ENCODE data around the gene ECE1. TPM values are rescaled to one million over a fixed set of nuclear protein-coding genes. Genes with fewer than 3 reads are reported as not detected.

Gene ECE1
- total and polyA plus RNA-seq, 5 donors from 2014 or later: 25.7 to 140 (median 28.6) TPM

GRCh38 chr1:21260405-21261125 lies 29.7 kb downstream of the ECE1 start:
- Mint-ChIP-seq H3K4me1 (peaks cover 11 to 59% (median 41%) of the 10 kb centered on the region in 4 donors), H3K4me3 (peak overlapping the region in 2 of 4 donors; percentile 44 to 52), H3K9me3 (peaks cover 0 to 1% (median 0%) of the 10 kb centered on the region in 7 donors), H3K27me3 (no peaks in the 10 kb centered on the region), H3K36me3 (peaks cover 48% of the 10 kb centered on the region), H3K27ac (peak overlapping the region in 2 of 3 donors; percentile 61 to 83)
- Histone ChIP-seq H3K27me3 (ENCODE audit: control insufficient read depth, insufficient read depth, low read length) (no peaks in the 10 kb centered on the region), H3K36me3 (ENCODE audit: control insufficient read depth, insufficient read depth, low read length) (peaks cover 65% of the 10 kb centered on the region), H3K27ac (ENCODE audit: insufficient read depth, low read length, poor library complexity, severe bottlenecking) (no peak overlapping the region), H3K4me3 (ENCODE audit: low read depth, low read length) (no peak overlapping the region), H3K4me1 (ENCODE audit: control insufficient read depth, insufficient read depth, low read length, poor library complexity, severe bottlenecking) (peaks cover 26% of the 10 kb centered on the region), H3K9me3 (ENCODE audit: control insufficient read depth in 2 of 2, low read length in 2 of 2) (no peaks in the 10 kb centered on the region)
- no peak for DNase-seq
- ATAC-seq (ENCODE audit: low read depth in 2 of 2): no peak

DNA sequence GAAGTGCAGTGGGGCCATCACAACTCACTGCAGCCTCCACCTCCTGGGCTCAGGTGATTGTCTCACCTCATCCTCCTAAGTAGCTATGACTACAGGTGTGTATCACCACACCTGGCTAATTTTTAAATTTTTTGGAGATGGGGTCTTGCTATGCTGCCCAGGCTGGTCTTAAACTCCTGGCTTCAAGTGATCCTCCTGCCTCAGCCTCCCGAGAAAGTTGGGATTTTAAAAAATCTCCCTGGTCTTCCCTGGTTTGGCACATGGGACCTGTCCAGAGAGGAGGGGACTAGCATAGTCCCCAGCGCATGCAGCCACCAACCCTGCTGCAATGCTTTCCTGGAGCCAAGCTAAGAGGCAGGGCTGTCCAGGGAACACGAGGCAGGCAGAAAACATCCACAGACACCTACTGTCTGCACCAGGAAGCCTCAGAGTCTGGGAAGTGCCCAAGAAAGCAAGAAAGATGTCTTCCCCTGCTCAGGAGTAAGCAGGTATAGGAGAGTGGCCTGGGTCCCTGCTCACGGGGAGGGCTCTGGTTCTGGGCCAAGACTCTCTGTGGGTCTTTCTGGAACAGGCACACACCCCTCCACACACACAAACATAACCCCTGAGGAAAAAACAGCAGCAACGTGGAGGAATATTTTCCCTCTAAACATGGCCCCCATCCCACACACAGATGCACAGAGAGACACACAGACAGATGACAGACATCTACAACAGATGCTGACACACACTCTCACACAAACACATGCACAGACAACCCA lies 30.8 kb downstream of the ECE1 start:
- Histone ChIP-seq H3K4me1 (ENCODE audit: control insufficient read depth, insufficient read depth, low read length, poor library complexity, severe bottlenecking) (peaks cover 28% of the 10 kb centered on the region), H3K4me3 (ENCODE audit: low read depth, low read length) (no peak overlapping the region), H3K36me3 (ENCODE audit: control insufficient read depth, insufficient read depth, low read length) (peaks cover 65% of the 10 kb centered on the region), H3K9me3 (ENCODE audit: control insufficient read depth in 2 of 2, low read length in 2 of 2) (no peaks in the 10 kb centered on the region), H3K27ac (ENCODE audit: insufficient read depth, low read length, poor library complexity, severe bottlenecking) (peak overlapping the region; percentile 56), H3K27me3 (ENCODE audit: control insufficient read depth, insufficient read depth, low read length) (no peaks in the 10 kb centered on the region)
- Mint-ChIP-seq H3K9me3 (peaks cover 0 to 1% (median 0%) of the 10 kb centered on the region in 7 donors), H3K36me3 (peaks cover 48% of the 10 kb centered on the region), H3K4me3 (peak overlapping the region in 2 of 4 donors; percentile 44 to 52), H3K27me3 (no peaks in the 10 kb centered on the region), H3K4me1 (peaks cover 15 to 65% (median 43%) of the 10 kb centered on the region in 4 donors), H3K27ac (peak overlapping the region; percentile 49 to 92 (median 71))
- DNase-seq (no peak), ATAC-seq (ENCODE audit: low read depth in 2 of 2) (no peak)

GRCh38 chr1:21258331-21259134 lies 31.7 kb downstream of the ECE1 start:
- Mint-ChIP-seq H3K4me3 (peak overlapping the region; percentile 8 to 77 (median 39)), H3K27ac (peak overlapping the region; percentile 89 to 92 (median 91)), H3K27me3 (no peaks in the 10 kb centered on the region), H3K36me3 (peaks cover 46% of the 10 kb centered on the region), H3K4me1 (peaks cover 15 to 65% (median 43%) of the 10 kb centered on the region in 4 donors), H3K9me3 (peaks cover 0 to 1% (median 0%) of the 10 kb centered on the region in 7 donors)
- Histone ChIP-seq H3K4me1 (ENCODE audit: control insufficient read depth, insufficient read depth, low read length, poor library complexity, severe bottlenecking) (peaks cover 27% of the 10 kb centered on the region), H3K9me3 (ENCODE audit: control insufficient read depth in 2 of 2, low read length in 2 of 2) (no peaks in the 10 kb centered on the region), H3K27me3 (ENCODE audit: control insufficient read depth, insufficient read depth, low read length) (no peaks in the 10 kb centered on the region), H3K4me3 (ENCODE audit: low read depth, low read length) (no peak overlapping the region), H3K36me3 (ENCODE audit: control insufficient read depth, insufficient read depth, low read length) (peaks cover 63% of the 10 kb centered on the region), H3K27ac (ENCODE audit: insufficient read depth, low read length, poor library complexity, severe bottlenecking) (peak overlapping the region; percentile 56)
- ATAC-seq (ENCODE audit: low read depth in 2 of 2): peak; percentile 70 to 72
- peak in 2 of 3 donors; percentile 25 to 75 for DNase-seq

- Histone ChIP-seq H3K27ac (ENCODE audit: insufficient read depth, low read length, poor library complexity, severe bottlenecking) (peak overlapping the region; percentile 45), H3K4me3 (ENCODE audit: low read depth, low read length) (no peak overlapping the region), H3K27me3 (ENCODE audit: control insufficient read depth, insufficient read depth, low read length) (no peaks in the 10 kb centered on the region), H3K4me1 (ENCODE audit: control insufficient read depth, insufficient read depth, low read length, poor library complexity, severe bottlenecking) (peaks cover 27% of the 10 kb centered on the region), H3K36me3 (ENCODE audit: control insufficient read depth, insufficient read depth, low read length) (peaks cover 60% of the 10 kb centered on the region), H3K9me3 (ENCODE audit: control insufficient read depth in 2 of 2, low read length in 2 of 2) (no peaks in the 10 kb centered on the region)
- Mint-ChIP-seq H3K36me3 (peaks cover 49% of the 10 kb centered on the region), H3K4me3 (peak overlapping the region in 2 of 4 donors; percentile 32 to 77), H3K4me1 (peaks cover 15 to 65% (median 42%) of the 10 kb centered on the region in 4 donors), H3K9me3 (peaks cover 0 to 1% (median 0%) of the 10 kb centered on the region in 7 donors), H3K27me3 (no peaks in the 10 kb centered on the region), H3K27ac (peak overlapping the region; percentile 89 to 91 (median 89))
- DNase-seq (no peak), ATAC-seq (ENCODE audit: low read depth in 2 of 2) (no peak)
Observed at GRCh38 chr1:21257431-21258135, 32.7 kb downstream of the ECE1 start.

DNA sequence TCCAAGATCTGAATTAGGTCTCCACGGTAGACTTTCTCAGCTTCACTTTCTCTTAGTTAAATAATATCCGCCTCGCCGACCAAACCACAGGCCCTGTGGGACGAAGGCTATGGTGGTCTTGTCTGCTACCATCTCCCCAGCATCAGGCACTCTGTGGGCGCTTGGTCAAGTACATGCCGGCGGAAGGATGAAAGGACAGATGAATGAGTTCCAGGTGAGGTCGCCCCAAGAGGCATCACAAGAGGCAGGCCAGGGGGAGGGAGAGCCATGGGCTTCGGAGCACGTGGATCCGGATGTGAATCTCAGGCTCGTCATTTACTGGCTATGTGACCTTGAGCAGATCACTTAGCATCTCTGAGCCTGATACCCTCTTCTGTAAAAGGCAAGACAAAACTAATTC lies 33.5 kb downstream of the ECE1 start:
- H3K27ac ChIP-seq (ENCODE audit: insufficient read depth, low read length, poor library complexity, severe bottlenecking): no peak overlapping the region
- peaks cover 49% of the 10 kb centered on the region for H3K36me3 Mint-ChIP-seq
- H3K4me3 Mint-ChIP-seq: peak overlapping the region in 2 of 4 donors; percentile 21 to 63
- H3K9me3 Mint-ChIP-seq: peaks cover 0 to 1% (median 0%) of the 10 kb centered on the region in 7 donors
- no peaks in the 10 kb centered on the region for H3K9me3 ChIP-seq (ENCODE audit: control insufficient read depth in 2 of 2, low read length in 2 of 2)
- peaks cover 64% of the 10 kb centered on the region for H3K36me3 ChIP-seq (ENCODE audit: control insufficient read depth, insufficient read depth, low read length)
- ATAC-seq (ENCODE audit: low read depth in 2 of 2) (no peak), DNase-seq (no peak)
- H3K4me1 ChIP-seq (ENCODE audit: control insufficient read depth, insufficient read depth, low read length, poor library complexity, severe bottlenecking): peaks cover 27% of the 10 kb centered on the region
- H3K4me3 ChIP-seq (ENCODE audit: low read depth, low read length): no peak overlapping the region
- H3K27me3 ChIP-seq (ENCODE audit: control insufficient read depth, insufficient read depth, low read length): no peaks in the 10 kb centered on the region
- H3K27me3 Mint-ChIP-seq: no peaks in the 10 kb centered on the region
- peaks cover 15 to 61% (median 40%) of the 10 kb centered on the region in 4 donors for H3K4me1 Mint-ChIP-seq
- peak overlapping the region in 2 of 3 donors; percentile 25 to 35 for H3K27ac Mint-ChIP-seq

- Mint-ChIP-seq H3K27ac (peak overlapping the region in 1 of 3 donors; percentile 86), H3K9me3 (peaks cover 0 to 1% (median 0%) of the 10 kb centered on the region in 7 donors), H3K27me3 (no peaks in the 10 kb centered on the region), H3K4me3 (no peak overlapping the region), H3K36me3 (peaks cover 41% of the 10 kb centered on the region), H3K4me1 (peaks cover 11 to 52% (median 33%) of the 10 kb centered on the region in 4 donors)
- H3K4me3 ChIP-seq (ENCODE audit: low read depth, low read length): no peak overlapping the region
- no peak for ATAC-seq (ENCODE audit: low read depth in 2 of 2)
- H3K27me3 ChIP-seq (ENCODE audit: control insufficient read depth, insufficient read depth, low read length): no peaks in the 10 kb centered on the region
- peaks cover 27% of the 10 kb centered on the region for H3K4me1 ChIP-seq (ENCODE audit: control insufficient read depth, insufficient read depth, low read length, poor library complexity, severe bottlenecking)
- H3K27ac ChIP-seq (ENCODE audit: insufficient read depth, low read length, poor library complexity, severe bottlenecking): no peak overlapping the region
- no peaks in the 10 kb centered on the region for H3K9me3 ChIP-seq (ENCODE audit: control insufficient read depth in 2 of 2, low read length in 2 of 2)
- no peak for DNase-seq
- H3K36me3 ChIP-seq (ENCODE audit: control insufficient read depth, insufficient read depth, low read length): peaks cover 66% of the 10 kb centered on the region
Observed at GRCh38 chr1:21255943-21256320, 34.3 kb downstream of the ECE1 start.

Data from CD4-positive, CD25-positive, alpha-beta regulatory T cell (primary cell).